Mesenchymal stem cell (in vitro differentiated cells and primary cell): ENCODE results near the gene EIF4EBP2.

ENCODE experiments used
- DNase-seq: peaks from one replicate; pipeline ENCODE4 v3.0.0-alpha.2; 2013
- H2AFZ ChIP-seq: one replicate; pipeline ENCODE4 v1.6.1; 2013; ENCODE audit warnings: low read depth, mild to moderate bottlenecking, control low read depth, inconsistent platforms, low read length, moderate library complexity
- H2AK5ac ChIP-seq: 2 replicates; pipeline ENCODE4 v1.6.1; 2013; ENCODE audit warnings: low read length, moderate library complexity, mild to moderate bottlenecking, inconsistent platforms; ENCODE audit not compliant: severe bottlenecking
- H2BK120ac ChIP-seq: one replicate; pipeline ENCODE4 v1.6.1; 2013; ENCODE audit warnings: low read depth, mild to moderate bottlenecking, inconsistent platforms, low read length, moderate library complexity
- H2BK12ac ChIP-seq, 2 experiments: one replicate each; pipeline ENCODE4 v1.6.1; 2013; ENCODE audit warnings: inconsistent platforms in 2 of 2, low read length in 2 of 2, mild to moderate bottlenecking in 2 of 2, moderate library complexity in 2 of 2, control low read depth in 1 of 2
- H2BK15ac ChIP-seq: one replicate; pipeline ENCODE4 v1.6.1; 2013; ENCODE audit warnings: mild to moderate bottlenecking, low read depth, inconsistent platforms; ENCODE audit not compliant: poor library complexity, severe bottlenecking
- H2BK5ac ChIP-seq: 2 replicates; pipeline ENCODE4 v1.6.1; 2013; ENCODE audit warnings: low read depth, mild to moderate bottlenecking, low read length, control low read depth, inconsistent platforms; ENCODE audit not compliant: poor library complexity, severe bottlenecking
- H3K14ac ChIP-seq, 2 experiments: one replicate each; pipeline ENCODE4 v1.6.1; 2013; ENCODE audit warnings: inconsistent platforms in 2 of 2, low read length in 2 of 2, control low read depth in 1 of 2, mild to moderate bottlenecking in 1 of 2, moderate library complexity in 1 of 2
- H3K18ac ChIP-seq, 2 experiments: one replicate each; pipeline ENCODE4 v1.6.1; 2013; ENCODE audit warnings: inconsistent platforms in 2 of 2, low read length in 2 of 2, control low read depth in 1 of 2, low read depth in 1 of 2, mild to moderate bottlenecking in 1 of 2
- H3K23ac ChIP-seq, 2 experiments: one replicate each; pipeline ENCODE4 v1.6.1; 2013; ENCODE audit warnings: inconsistent platforms in 2 of 2, low read length in 2 of 2, mild to moderate bottlenecking in 2 of 2, moderate library complexity in 2 of 2, control low read depth in 1 of 2
- H3K27ac ChIP-seq: 2 replicates; pipeline ENCODE4 v1.5.1; 2013; ENCODE audit warnings: mild to moderate bottlenecking, moderate library complexity, low read length, control low read depth, inconsistent platforms; ENCODE audit not compliant: poor library complexity, severe bottlenecking
- H3K27me3 ChIP-seq, 2 experiments: 2 replicates each; pipeline versions ENCODE4 v1.6.1 to v1.7.0; 2013; ENCODE audit warnings: low read length in 2 of 2, mild to moderate bottlenecking in 2 of 2, moderate library complexity in 2 of 2, control low read depth in 1 of 2, inconsistent platforms in 1 of 2; ENCODE audit not compliant: control insufficient read depth in 1 of 2, insufficient read depth in 1 of 2
- H3K36me3 ChIP-seq, 2 experiments: 2 replicates each; pipeline versions ENCODE4 v1.6.1 to v1.7.0; 2013; ENCODE audit warnings: low read length in 2 of 2, control low read depth in 1 of 2, inconsistent platforms in 1 of 2, low read depth in 1 of 2, mild to moderate bottlenecking in 1 of 2; ENCODE audit not compliant: insufficient read depth in 2 of 2, control insufficient read depth in 1 of 2
- H3K4ac ChIP-seq, 2 experiments: one replicate each; pipeline ENCODE4 v1.6.1; 2013; ENCODE audit warnings: inconsistent platforms in 2 of 2, low read length in 2 of 2, mild to moderate bottlenecking in 2 of 2, moderate library complexity in 2 of 2, control low read depth in 1 of 2, low read depth in 1 of 2
- H3K4me1 ChIP-seq: 2 replicates; pipeline ENCODE4 v1.6.1; 2013; ENCODE audit warnings: low read depth, low read length, control low read depth; ENCODE audit not compliant: control insufficient read depth, insufficient read depth
- H3K4me2 ChIP-seq: 2 replicates; pipeline ENCODE4 v1.6.1; 2013; ENCODE audit warnings: low read length, mild to moderate bottlenecking, inconsistent platforms; ENCODE audit not compliant: poor library complexity, severe bottlenecking
- H3K4me3 ChIP-seq, 2 experiments: 2 replicates each; pipeline versions ENCODE4 v1.5.1 to v1.7.0; 2013; ENCODE audit warnings: low read length in 2 of 2, mild to moderate bottlenecking in 2 of 2, control low read depth in 1 of 2, low read depth in 1 of 2; ENCODE audit not compliant: insufficient read depth in 1 of 2
- H3K79me1 ChIP-seq: replicated peaks from 2 replicates; pipeline ENCODE4 v1.6.1; 2013; ENCODE audit warnings: mild to moderate bottlenecking, control low read depth, low read length, inconsistent platforms; ENCODE audit not compliant: poor library complexity, severe bottlenecking
- H3K9ac ChIP-seq: 2 replicates; pipeline ENCODE4 v1.7.0; 2013; ENCODE audit warnings: mild to moderate bottlenecking, low read length, moderate library complexity
- H3K9me3 ChIP-seq: 2 replicates; pipeline ENCODE4 v1.7.0; 2013; ENCODE audit warnings: mild to moderate bottlenecking, low read length; ENCODE audit not compliant: control insufficient read depth
- H4K8ac ChIP-seq: one replicate; pipeline ENCODE4 v1.6.1; 2013; ENCODE audit warnings: inconsistent platforms, mild to moderate bottlenecking, low read length, moderate library complexity
- H4K91ac ChIP-seq: one replicate; pipeline ENCODE4 v1.6.1; 2013; ENCODE audit warnings: mild to moderate bottlenecking, low read length, inconsistent platforms
- WGBS: methylation state at CpG from one replicate; pipeline ENCODE4 v1.1.7; 2013; ENCODE audit warnings: mixed read lengths; 5-methylcytosine and 5-hydroxymethylcytosine counted together

The EIF4EBP2 gene

GRCh38 chr10:70403483-70404035 is 386 bp upstream of the EIF4EBP2 start:
- Histone ChIP-seq H3K18ac (no peak overlapping the region), H2BK15ac (no peak overlapping the region), H3K14ac (no peak overlapping the region), H3K36me3 (peaks cover 0 to 3% of the 10 kb centered on the region in 2 experiments), H2AK5ac (no peak overlapping the region), H3K4ac (no peak overlapping the region), H3K4me3 (peak overlapping the region in 1 of 2 experiments; percentile 90), H3K27ac (no peak overlapping the region), H3K27me3 (peaks cover 0 to 5% of the 10 kb centered on the region in 2 experiments), H4K91ac (no peak overlapping the region), H3K9ac (peak overlapping the region; percentile 94), H3K9me3 (no peaks in the 10 kb centered on the region), H2BK120ac (no peak overlapping the region), H2BK5ac (no peak overlapping the region), H2AFZ (no peak overlapping the region), H3K4me2 (peak overlapping the region; percentile 77), H3K4me1 (peaks cover 7% of the 10 kb centered on the region), H4K8ac (no peak overlapping the region), H3K79me1 (no peaks in the 10 kb centered on the region), H3K23ac (no peak overlapping the region), H2BK12ac (no peak overlapping the region)
- 20% methylated on average over 11 of the region's 12 CpGs for WGBS
- DNase-seq, result no peak

- WGBS, result under 1% methylated on average over 8 of the region's 11 CpGs
Observed at GRCh38 chr10:70404787-70405036, 767 bp downstream of the EIF4EBP2 start.

GRCh38 chr10:70405037-70405824 is 1.3 kb downstream of the EIF4EBP2 start:
- no peak overlapping the region for H2AK5ac ChIP-seq
- no peaks in the 10 kb centered on the region for H3K27me3 ChIP-seq
- peak overlapping the region; percentile 32 for H2BK5ac ChIP-seq
- H3K4me1 ChIP-seq, result peaks cover 7% of the 10 kb centered on the region
- no peak overlapping the region for H2BK15ac ChIP-seq
- no peaks in the 10 kb centered on the region for H3K9me3 ChIP-seq
- peak overlapping the region in 1 of 2 experiments; percentile 6 for H2BK12ac ChIP-seq
- peak overlapping the region; percentile 63 for H3K4me2 ChIP-seq
- peak overlapping the region; percentile 50 for H3K27ac ChIP-seq
- peak overlapping the region in 1 of 2 experiments; percentile 47 for H3K23ac ChIP-seq
- WGBS, result 9% methylated on average over 18 of the region's 18 CpGs
- no peak overlapping the region for H2AFZ ChIP-seq
- H3K9ac ChIP-seq, result peak overlapping the region; percentile 94
- no peak overlapping the region for H3K14ac ChIP-seq
- H3K4ac ChIP-seq, result peak overlapping the region; percentile 12 to 13
- peaks cover 0 to 9% of the 10 kb centered on the region in 2 experiments for H3K36me3 ChIP-seq
- no peaks in the 10 kb centered on the region for H3K79me1 ChIP-seq
- peak overlapping the region; percentile 90 to 97 for H3K4me3 ChIP-seq
- H2BK120ac ChIP-seq, result peak overlapping the region; percentile 34
- peak; percentile 93 for DNase-seq
- H4K8ac ChIP-seq, result no peak overlapping the region
- peak overlapping the region; percentile 5 to 42 for H3K18ac ChIP-seq
- peak overlapping the region; percentile 39 for H4K91ac ChIP-seq

More at GRCh38 chr10:70404787-70405036, 767 bp downstream of the EIF4EBP2 start:
- no peak overlapping the region for H2BK12ac ChIP-seq
- peaks cover 7% of the 10 kb centered on the region for H3K4me1 ChIP-seq
- H3K4ac ChIP-seq, result peak overlapping the region; percentile 68 to 87
- H3K4me3 ChIP-seq, result peak overlapping the region; percentile 90 to 97
- peak overlapping the region in 1 of 2 experiments; percentile 89 for H3K14ac ChIP-seq
- H2BK120ac ChIP-seq, result peak overlapping the region; percentile 11
- H3K18ac ChIP-seq, result peak overlapping the region; percentile 85 to 99
- no peaks in the 10 kb centered on the region for H3K9me3 ChIP-seq
- H3K79me1 ChIP-seq, result no peaks in the 10 kb centered on the region
- H3K4me2 ChIP-seq, result peak overlapping the region; percentile 63
- no peak for DNase-seq
- H2BK15ac ChIP-seq, result no peak overlapping the region
- H4K8ac ChIP-seq, result no peak overlapping the region
- H2AFZ ChIP-seq, result no peak overlapping the region
- H2AK5ac ChIP-seq, result no peak overlapping the region
- H3K9ac ChIP-seq, result peak overlapping the region; percentile 94
- peak overlapping the region; percentile 50 for H3K27ac ChIP-seq
- no peaks in the 10 kb centered on the region for H3K27me3 ChIP-seq
- H4K91ac ChIP-seq, result peak overlapping the region; percentile 97
- no peak overlapping the region for H2BK5ac ChIP-seq
- H3K23ac ChIP-seq, result peak overlapping the region; percentile 37 to 86
- peaks cover 0 to 7% of the 10 kb centered on the region in 2 experiments for H3K36me3 ChIP-seq

GRCh38 chr10:70409772-70410171 is 5.8 kb downstream of the EIF4EBP2 start:
- Histone ChIP-seq H3K18ac (no peak overlapping the region), H3K4me3 (no peak overlapping the region), H4K8ac (no peak overlapping the region), H4K91ac (no peak overlapping the region), H3K9me3 (no peaks in the 10 kb centered on the region), H3K4ac (no peak overlapping the region), H3K27ac (no peak overlapping the region), H2BK12ac (no peak overlapping the region), H2AK5ac (no peak overlapping the region), H3K14ac (no peak overlapping the region), H3K4me2 (no peak overlapping the region), H2BK5ac (no peak overlapping the region), H2BK15ac (no peak overlapping the region), H3K23ac (no peak overlapping the region), H3K36me3 (peaks cover 0 to 22% of the 10 kb centered on the region in 2 experiments), H3K4me1 (peaks cover 10% of the 10 kb centered on the region), H3K27me3 (no peaks in the 10 kb centered on the region), H2AFZ (no peak overlapping the region), H3K79me1 (peaks cover 8% of the 10 kb centered on the region), H3K9ac (no peak overlapping the region), H2BK120ac (no peak overlapping the region)
- 100% methylated on average over 3 of the region's 3 CpGs for WGBS
- no peak for DNase-seq
